NCI-H1048 (cell line): ENCODE results near the gene SNX27.

Experiments
- DNase-seq: peaks from one replicate; lab custom pipeline; 2025; lab: John Stamatoyannopoulos, UW

The SNX27 gene

GRCh38 chr1:151705753-151706463, 94.1 kb downstream of the SNX27 start:
- DNase-seq = no peak

GRCh38 chr1:151706464-151707415, 94.9 kb downstream of the SNX27 start:
- DNase-seq = no peak

GRCh38 chr1:151707541-151708065, 95.8 kb downstream of the SNX27 start:
- DNase-seq = no peak

DNA sequence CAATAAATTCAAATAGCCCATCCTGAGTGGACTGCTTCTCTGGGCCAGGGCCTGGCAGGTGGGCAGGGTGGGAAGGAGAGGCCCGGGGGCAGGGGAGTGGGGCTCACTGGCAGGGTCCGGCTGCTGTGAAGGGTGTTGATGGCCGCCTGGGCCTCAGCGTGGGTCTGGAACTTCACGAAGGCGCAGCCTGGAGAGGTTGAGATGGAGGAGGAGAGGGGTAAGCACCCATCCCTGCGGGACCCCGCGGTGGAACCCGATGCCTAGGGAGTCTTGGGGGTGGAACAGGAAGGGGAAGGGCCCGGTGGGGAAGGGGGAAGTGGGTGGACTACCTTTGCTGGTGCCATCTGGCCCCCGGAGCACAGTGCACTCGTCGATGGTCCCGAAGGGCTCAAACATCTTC, 97.0 kb downstream of the SNX27 start:
- DNase-seq = no peak

- DNase-seq = no peak
Measured at GRCh38 chr1:151710187-151710840, 98.5 kb downstream of the SNX27 start.

- DNase-seq = no peak
Measured at GRCh38 chr1:151711044-151711800, 99.4 kb downstream of the SNX27 start.

DNA sequence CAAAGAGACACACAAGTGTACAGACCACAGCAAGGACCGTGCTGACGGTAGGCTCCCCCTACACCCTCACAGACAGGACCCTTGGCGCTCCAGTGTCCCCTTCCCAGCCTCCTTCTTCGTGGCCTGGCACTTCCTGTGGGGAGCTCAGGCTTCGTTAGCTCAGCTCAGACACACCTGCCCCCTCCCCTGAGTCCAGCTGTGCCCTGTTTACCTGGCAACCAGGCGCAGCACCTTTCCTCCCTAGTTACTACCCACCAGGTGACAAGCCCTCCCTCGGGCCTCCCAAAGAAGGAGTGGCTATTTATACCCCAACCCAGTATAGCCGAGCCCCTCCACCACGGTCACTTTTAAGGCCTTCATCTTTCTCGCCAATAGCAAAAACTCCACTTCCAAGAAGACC, 100.1 kb downstream of the SNX27 start:
- DNase-seq = no peak

GRCh38 chr1:151713044-151713443, 101.2 kb downstream of the SNX27 start:
- no peak for DNase-seq

GRCh38 chr1:151713874-151714273, 102.0 kb downstream of the SNX27 start:
- DNase-seq = no peak

- no peak for DNase-seq
Measured at GRCh38 chr1:151714820-151715725, 103.2 kb downstream of the SNX27 start.

- DNase-seq = no peak
Measured at GRCh38 chr1:151715726-151716404, 104.0 kb downstream of the SNX27 start.

DNA sequence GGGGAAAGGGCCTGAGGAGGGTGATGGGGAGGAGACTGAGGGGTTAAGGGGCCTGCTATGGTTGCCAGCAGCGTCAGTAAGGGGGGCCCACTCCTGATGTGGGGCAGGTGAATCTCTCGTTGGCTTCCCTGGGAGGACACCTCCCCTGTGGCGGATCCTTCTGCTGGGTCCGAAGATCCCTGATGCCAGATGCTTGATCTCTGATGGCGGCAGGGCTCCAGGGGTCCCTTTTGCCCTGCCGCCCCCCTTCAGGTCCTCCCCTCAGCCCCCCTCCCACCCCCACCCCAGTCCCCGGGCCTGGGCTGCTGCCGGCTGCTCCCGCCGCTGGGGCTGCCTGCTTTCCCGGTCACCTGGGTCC, 104.5 kb downstream of the SNX27 start:
- DNase-seq = no peak

DNA sequence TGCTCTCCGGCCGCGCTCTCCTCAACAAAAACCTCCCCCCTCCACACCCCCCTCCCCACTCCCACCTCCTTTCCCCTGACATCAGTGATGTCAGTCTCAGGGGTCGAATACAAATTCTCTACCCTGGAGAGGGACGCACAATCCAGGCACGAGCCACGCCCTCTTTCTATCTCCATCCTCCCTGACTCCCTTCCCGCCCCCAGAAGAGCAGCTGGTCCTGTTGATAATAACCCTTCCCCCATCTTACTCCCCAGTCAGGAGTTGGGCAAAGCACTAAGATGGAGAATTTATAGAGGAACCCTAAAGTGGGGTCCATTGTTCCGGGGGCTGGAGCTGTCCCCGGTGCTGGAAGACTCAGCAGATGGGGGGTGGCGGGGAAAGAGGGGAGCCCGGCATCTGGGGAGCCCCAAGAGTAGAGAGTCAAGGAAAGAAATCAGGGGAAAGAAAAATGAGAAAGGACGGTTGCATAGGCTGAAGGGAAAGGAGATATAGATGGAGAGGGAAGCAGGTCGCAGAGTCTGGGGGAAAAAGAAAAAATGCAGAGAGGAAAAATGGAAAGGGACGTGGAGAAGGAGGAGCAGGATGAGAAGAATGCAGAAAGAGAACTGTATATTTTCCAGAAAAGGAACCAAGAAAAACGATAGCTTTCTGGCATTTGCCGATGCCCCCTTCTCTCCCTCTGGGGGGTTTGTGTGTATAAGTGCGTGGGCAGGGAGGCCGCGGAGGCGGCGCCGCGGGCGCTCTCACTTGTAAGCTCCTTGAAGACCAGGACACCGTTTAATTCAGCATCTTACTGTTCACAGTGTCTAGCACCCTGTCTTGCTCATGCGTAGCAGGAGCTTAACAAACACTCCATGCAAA, 105.2 kb downstream of the SNX27 start, which contains the start of gene CELF3:
CELF3 (minus strand) TSS at position 33 of the 861 bp plus-strand sequence. CDS start 783 bp downstream, outside the sequence.
- DNase-seq = no peak

- no peak for DNase-seq
Measured at GRCh38 chr1:151718011-151718431, 106.2 kb downstream of the SNX27 start.

- no peak for DNase-seq
Measured at GRCh38 chr1:151718666-151719065, 106.8 kb downstream of the SNX27 start.

DNA sequence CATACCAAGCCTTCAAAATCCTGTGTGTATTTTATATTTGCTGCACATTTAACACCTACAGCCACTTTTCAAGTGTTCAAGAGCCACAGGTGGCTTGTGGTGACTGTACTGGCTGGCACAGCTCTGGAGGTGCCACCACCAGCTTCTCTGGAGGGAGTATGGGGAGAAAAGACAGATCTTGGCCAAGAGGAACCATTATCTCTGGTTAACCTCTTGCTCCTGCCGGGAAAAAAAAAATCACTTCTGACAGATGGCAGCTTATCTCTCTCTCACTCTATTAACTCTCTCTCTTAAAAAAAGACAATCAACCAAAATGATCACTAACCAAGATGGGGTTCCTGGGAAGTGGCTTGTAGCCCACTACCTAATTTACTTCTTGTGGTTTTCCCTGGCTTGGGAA, 108.3 kb downstream of the SNX27 start:
- no peak for DNase-seq

- no peak for DNase-seq
Measured at GRCh38 chr1:151720554-151720953, 108.7 kb downstream of the SNX27 start.

DNA sequence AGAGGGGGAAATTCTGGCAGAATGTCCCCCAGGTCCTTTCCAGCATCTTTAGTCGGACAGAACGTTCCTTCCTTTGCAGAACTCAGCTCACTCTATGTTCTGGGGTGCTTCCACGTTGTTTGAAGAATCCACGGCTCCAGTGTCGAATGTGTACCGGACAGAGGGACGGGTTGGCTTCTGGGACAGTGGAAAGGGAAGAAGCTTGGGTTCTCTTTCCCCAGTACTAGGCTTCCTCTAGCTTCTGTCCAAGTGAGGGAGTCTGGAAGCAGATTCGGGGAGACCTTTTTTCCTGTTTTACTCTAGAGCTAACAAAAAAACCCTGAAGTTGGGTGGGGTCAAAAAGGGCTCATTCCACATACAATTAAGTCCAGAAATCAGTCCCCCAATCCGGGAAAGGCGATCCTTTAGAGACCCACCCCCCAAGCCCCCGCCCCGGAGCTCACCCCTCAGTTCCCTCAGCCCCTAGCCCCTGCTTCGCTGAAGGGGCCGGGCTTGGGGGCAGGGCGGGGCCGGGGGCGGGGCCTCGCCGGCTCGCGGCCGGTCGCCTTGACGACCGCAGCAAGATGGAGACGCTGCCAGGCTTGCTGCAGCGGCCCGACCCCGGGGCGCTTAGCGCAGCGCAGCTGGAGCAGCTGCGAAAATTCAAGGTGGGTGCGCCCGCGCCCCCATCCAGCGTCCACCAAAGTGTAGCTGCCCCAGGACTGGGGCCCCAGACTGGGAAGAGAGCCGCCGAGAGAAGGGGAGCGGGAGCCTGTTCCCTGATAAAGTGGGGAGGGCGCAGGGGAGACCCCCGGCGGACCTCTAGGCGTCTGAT, 109.3 kb downstream of the SNX27 start, which contains the start of gene RIIAD1:
RIIAD1 (plus strand) TSS at position 549 of the 814 bp plus-strand sequence; CDS start at position 564, 15 bp downstream.
- no peak for DNase-seq
